GM08714 (cell line): Measurements from ENCODE around the gene ARL11.

Source experiments
- H3K4me3 ChIP-seq: fragments of 200-500 bp; sonication (Bioruptor generic); 2 replicates; pipeline ENCODE4 v1.5.1; 2014; ENCODE audit warnings: mild to moderate bottlenecking, low read length, inconsistent platforms
- ZNF274 ChIP-seq: IDR thresholded peaks from 2 replicates; pipeline ENCODE4 v1.6.1; 2012; ENCODE audit warnings: mild to moderate bottlenecking, low read depth, low read length

ARL11 gene

DNA sequence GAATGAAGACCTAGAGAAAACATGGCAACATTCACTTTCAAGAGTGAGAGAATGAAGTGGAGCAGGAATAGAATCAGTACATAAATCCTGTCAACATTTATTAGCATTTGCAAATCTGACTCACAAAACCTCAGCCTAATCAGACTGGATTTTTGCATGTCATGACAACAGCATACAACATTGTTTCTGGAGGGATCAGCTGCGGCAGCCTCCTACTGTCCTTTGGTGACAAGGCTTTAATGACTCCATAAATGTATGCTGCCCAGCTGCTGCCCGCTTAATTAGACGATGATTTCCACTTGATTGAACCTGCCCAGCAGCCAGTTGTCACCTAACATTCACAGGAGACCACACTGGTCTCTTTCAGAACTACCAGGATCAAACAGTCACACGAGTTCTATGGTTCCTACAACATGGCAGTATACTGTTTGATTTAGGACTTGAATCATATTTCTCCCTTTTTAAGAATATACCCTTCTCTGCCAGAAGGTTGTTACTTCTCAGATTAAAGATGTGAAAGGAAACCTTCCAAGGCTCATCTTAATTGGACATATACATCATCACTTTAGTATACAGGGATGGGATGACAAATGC lies 53.6 kb downstream of the ARL11 start:
- no peak overlapping the region for H3K4me3 ChIP-seq
- no peak for TF ChIP-seq ZNF274
